Amniotic stem cell (primary cell): ENCODE data around the gene TEX29.

Experiments used
- DNase-seq: peaks from one replicate; lab custom pipeline; 2025; lab: John Stamatoyannopoulos, UW

Gene TEX29

GRCh38 chr13:111291908-111292307 lies 28.5 kb upstream of the TEX29 start:
- no peak for DNase-seq

- DNase-seq = no peak
These were observed 27.5 kb upstream of the TEX29 start for GRCh38 chr13:111292710-111293485.

- no peak for DNase-seq
These were observed 24.6 kb upstream of the TEX29 start for GRCh38 chr13:111295886-111296285.

GRCh38 chr13:111296417-111296816 lies 24.0 kb upstream of the TEX29 start:
- no peak for DNase-seq

- DNase-seq = no peak
These were observed 22.0 kb upstream of the TEX29 start for GRCh38 chr13:111298214-111298975.

- no peak for DNase-seq
These were observed 18.3 kb upstream of the TEX29 start for GRCh38 chr13:111302045-111302726.

- no peak for DNase-seq
These were observed 16.9 kb upstream of the TEX29 start for GRCh38 chr13:111303559-111303958.

- no peak for DNase-seq
These were observed 16.3 kb upstream of the TEX29 start for GRCh38 chr13:111304041-111304544.

GRCh38 chr13:111304603-111305289 lies 15.7 kb upstream of the TEX29 start:
- no peak for DNase-seq

- no peak for DNase-seq
These were observed 7.4 kb upstream of the TEX29 start for GRCh38 chr13:111312944-111313590.

- no peak for DNase-seq
These were observed 6.5 kb upstream of the TEX29 start for GRCh38 chr13:111313911-111314425.

GRCh38 chr13:111314852-111315251 lies 5.6 kb upstream of the TEX29 start:
- DNase-seq = no peak

- no peak for DNase-seq
These were observed 5.0 kb upstream of the TEX29 start for GRCh38 chr13:111315347-111315995.

GRCh38 chr13:111316161-111316730 lies 4.2 kb upstream of the TEX29 start:
- DNase-seq = no peak

GRCh38 chr13:111317042-111317550 lies 3.3 kb upstream of the TEX29 start:
- DNase-seq = no peak

GRCh38 chr13:111317571-111318345 lies 2.7 kb upstream of the TEX29 start:
- no peak for DNase-seq

GRCh38 chr13:111318386-111318785 lies 2.1 kb upstream of the TEX29 start:
- DNase-seq = no peak

GRCh38 chr13:111319521-111319920 lies 921 bp upstream of the TEX29 start:
- DNase-seq = no peak
